Prostate gland (tissue), 2 donors: Measurements from ENCODE around the gene EVA1A. TPM values are rescaled to one million over a fixed set of nuclear protein-coding genes. Genes with fewer than 3 reads are reported as not detected.

Experiments used
- DNase-seq: peaks from one replicate; pipeline ENCODE4 v3.0.0-alpha.2; 2019; ENCODE audit warnings: low spot score
- H3K27ac ChIP-seq, 2 donors: fragments of 200-600 bp; sonication (generic); 2 replicates each; pipeline ENCODE4 v1.5.1; 2017 to 2019
- H3K27me3 ChIP-seq: fragments of 200-600 bp; sonication (generic); replicated peaks from 2 replicates; pipeline ENCODE4 v1.5.1; 2019; ENCODE audit not compliant: insufficient read depth
- H3K36me3 ChIP-seq, 2 donors: fragments of 200-600 bp; sonication (generic); 1 replicate in 1 of 2; 2 replicates in 1 of 2; pipeline versions ENCODE4 v1.5.1 to v1.8.1; 2017 to 2019
- H3K4me1 ChIP-seq: fragments of 200-600 bp; sonication (generic); replicated peaks from 2 replicates; pipeline ENCODE4 v1.5.1; 2019
- H3K4me3 ChIP-seq, 2 donors: fragments of 200-600 bp; sonication (generic); 2 replicates each; pipeline ENCODE4 v1.5.1; 2017 to 2019
- H3K9me3 ChIP-seq: fragments of 200-600 bp; sonication (generic); 2 replicates; pipeline ENCODE4 v1.5.1; 2017
- POLR2A ChIP-seq: fragments of 450-650 bp; IDR thresholded peaks from one replicate; pipeline ENCODE4 v1.6.1; 2016; ENCODE audit warnings: antibody characterized with exemption, mild to moderate bottlenecking
- POLR2AphosphoS5 ChIP-seq: sonication (generic); formaldehyde crosslinking; IDR thresholded peaks from one replicate; pipeline ENCODE4 v1.6.1; 2017; ENCODE audit warnings: antibody characterized with exemption
- WGBS: methylation state at CpG from one replicate; pipeline ENCODE4 v1.1.5; 2018; 5-methylcytosine and 5-hydroxymethylcytosine counted together
- intact Hi-C: fragments of 100-400 bp; cut with DNase I; formaldehyde crosslinking; loops from one replicate; pipeline ENCODE4 v1.14.2; 2022
- total RNA-seq, 2 donors: library from RNA; depleted of rRNA; stranded (reverse); fragments of >200 nt; gene quantifications; one replicate each; pipeline ENCODE4 v1.1.0, GENCODE V29; 2016
- TF ChIP-seq, protein P1 (sequence below), 4 experiments: fragments of 200-600 bp in 2 of 4; fragments of 450-650 bp in 2 of 4; sonication (generic) in 2 of 4; IDR thresholded peaks; 1 replicate in 3 of 4; 2 replicates in 1 of 4; pipeline ENCODE4 v1.5.1; 2016 to 2019; ENCODE audit warnings: antibody characterized with exemption in 4 of 4, mild to moderate bottlenecking in 2 of 4, moderate library complexity in 2 of 4

EVA1A gene
- total RNA-seq, 2 donors from 2014 or later = 9.7 to 16.9 TPM

DNA sequence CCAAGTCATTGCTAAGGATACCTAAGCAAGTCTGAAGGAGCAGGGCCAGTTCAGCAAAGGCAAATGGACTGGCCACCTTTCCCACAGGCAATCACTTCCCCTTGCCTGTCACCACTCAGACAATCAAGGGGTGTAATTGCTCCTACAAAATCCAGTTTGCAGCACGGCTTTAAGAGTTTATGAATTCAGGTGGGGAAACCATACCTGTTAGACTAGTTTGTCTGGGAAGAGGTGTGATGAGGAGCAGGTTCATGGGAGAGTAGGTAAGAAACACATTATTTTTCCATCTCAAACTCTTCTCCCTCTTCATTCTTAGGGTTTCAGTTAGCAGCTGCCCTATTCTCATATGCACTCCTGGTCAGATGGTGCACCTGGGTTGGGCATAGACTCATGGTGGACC is 102.5 kb downstream of the EVA1A start:
- WGBS = 31% methylated on average over 1 of the region's 1 CpG
- H3K36me3 ChIP-seq = no peaks in the 10 kb centered on the region
- intact Hi-C loops = no loop called here

DNA sequence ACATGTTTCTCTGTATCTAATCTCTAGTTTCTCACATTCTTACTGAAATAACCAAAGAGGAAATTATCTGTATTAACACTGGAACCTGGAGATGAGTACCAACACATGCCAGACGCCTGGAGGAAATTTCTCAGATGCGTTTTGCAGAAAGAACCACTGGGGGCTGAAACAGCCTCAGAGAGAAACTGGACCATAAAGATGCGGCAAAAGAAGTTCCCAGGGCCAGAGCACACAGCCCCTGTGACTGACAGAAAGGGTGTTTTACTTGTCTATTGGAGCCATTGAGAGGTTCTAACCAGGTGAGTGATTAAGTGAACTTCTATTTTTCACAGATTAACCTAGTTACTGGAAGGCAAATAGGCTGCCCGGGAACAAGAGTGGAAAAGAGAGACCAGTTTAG is 103.9 kb downstream of the EVA1A start:
- Histone ChIP-seq H3K9me3 (no peaks in the 10 kb centered on the region), H3K36me3 (no peaks in the 10 kb centered on the region), H3K27ac (no peak overlapping the region), H3K27me3 (no peaks in the 10 kb centered on the region), H3K4me1 (no peaks in the 10 kb centered on the region), H3K4me3 (no peak overlapping the region)
- no peak for TF ChIP-seq POLR2AphosphoS5
- TF ChIP-seq POLR2A = no peak
- TF ChIP-seq, protein P1, sequence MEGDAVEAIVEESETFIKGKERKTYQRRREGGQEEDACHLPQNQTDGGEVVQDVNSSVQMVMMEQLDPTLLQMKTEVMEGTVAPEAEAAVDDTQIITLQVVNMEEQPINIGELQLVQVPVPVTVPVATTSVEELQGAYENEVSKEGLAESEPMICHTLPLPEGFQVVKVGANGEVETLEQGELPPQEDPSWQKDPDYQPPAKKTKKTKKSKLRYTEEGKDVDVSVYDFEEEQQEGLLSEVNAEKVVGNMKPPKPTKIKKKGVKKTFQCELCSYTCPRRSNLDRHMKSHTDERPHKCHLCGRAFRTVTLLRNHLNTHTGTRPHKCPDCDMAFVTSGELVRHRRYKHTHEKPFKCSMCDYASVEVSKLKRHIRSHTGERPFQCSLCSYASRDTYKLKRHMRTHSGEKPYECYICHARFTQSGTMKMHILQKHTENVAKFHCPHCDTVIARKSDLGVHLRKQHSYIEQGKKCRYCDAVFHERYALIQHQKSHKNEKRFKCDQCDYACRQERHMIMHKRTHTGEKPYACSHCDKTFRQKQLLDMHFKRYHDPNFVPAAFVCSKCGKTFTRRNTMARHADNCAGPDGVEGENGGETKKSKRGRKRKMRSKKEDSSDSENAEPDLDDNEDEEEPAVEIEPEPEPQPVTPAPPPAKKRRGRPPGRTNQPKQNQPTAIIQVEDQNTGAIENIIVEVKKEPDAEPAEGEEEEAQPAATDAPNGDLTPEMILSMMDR (IDR thresholded peaks at IDR 0.05) = no peak
- 82% methylated on average over 4 of the region's 4 CpGs for WGBS
- no peak for DNase-seq
- intact Hi-C loops = no loop called here

More for the DNA sequence above, 102.5 kb downstream of the EVA1A start:
- DNase-seq = no peak
- H3K27ac ChIP-seq = no peak overlapping the region
- H3K4me1 ChIP-seq = no peaks in the 10 kb centered on the region
- TF ChIP-seq, protein P1 (IDR thresholded peaks at IDR 0.05) = no peak
- TF ChIP-seq POLR2AphosphoS5 = no peak
- no peak for TF ChIP-seq POLR2A
- H3K27me3 ChIP-seq = no peaks in the 10 kb centered on the region
- no peak overlapping the region for H3K4me3 ChIP-seq
- no peaks in the 10 kb centered on the region for H3K9me3 ChIP-seq

DNA sequence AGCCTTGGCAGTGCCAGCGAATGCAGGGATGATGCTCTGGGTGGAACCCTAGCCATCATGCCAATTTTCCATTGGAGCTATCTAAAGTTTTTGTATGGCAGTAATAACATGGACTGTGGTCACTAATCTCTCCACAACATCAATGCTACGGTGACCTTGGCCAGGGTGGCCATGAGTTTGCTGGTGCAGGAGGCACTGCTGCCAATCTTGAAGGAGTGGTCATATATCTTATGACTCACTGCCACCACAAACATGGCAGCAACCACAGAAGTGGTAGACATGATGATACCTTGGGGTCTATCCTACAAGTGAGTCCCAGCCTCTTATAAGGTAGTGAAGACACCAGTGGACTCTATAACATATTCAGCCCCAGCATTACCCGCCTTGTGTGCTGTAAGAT is 104.6 kb downstream of the EVA1A start:
- intact Hi-C loops = no loop called here
- Histone ChIP-seq H3K36me3 (no peaks in the 10 kb centered on the region), H3K27ac (no peak overlapping the region), H3K27me3 (no peaks in the 10 kb centered on the region), H3K9me3 (no peaks in the 10 kb centered on the region), H3K4me3 (no peak overlapping the region), H3K4me1 (no peaks in the 10 kb centered on the region)
- WGBS = 95% methylated on average over 3 of the region's 3 CpGs
- no peak for DNase-seq
- TF ChIP-seq, protein P1 (IDR thresholded peaks at IDR 0.05) = no peak
- TF ChIP-seq POLR2AphosphoS5 (no peak), POLR2A (no peak)

DNA sequence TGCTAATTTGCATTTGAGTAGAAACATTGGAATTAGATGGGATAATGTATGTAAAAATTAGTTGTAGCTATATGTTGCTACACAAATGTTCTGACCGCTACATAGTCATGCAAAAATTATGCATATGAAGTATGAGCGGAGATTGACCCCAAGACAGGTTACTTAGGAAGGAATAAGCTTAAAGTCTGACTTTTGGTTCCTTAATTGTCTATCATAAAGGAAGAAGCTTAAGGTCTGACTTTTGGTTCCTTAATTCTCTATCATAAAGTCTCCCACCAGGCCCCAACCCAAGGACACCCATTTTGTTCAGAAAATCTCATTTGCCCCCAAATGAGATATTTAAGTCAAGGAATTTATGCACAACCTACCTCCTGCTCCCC is 106.5 kb downstream of the EVA1A start:
- TF ChIP-seq, protein P1 (IDR thresholded peaks at IDR 0.05) = no peak
- no peak for TF ChIP-seq POLR2A
- TF ChIP-seq POLR2AphosphoS5 = no peak
- H3K4me1 ChIP-seq = no peaks in the 10 kb centered on the region
- 73% methylated on average over 2 of the region's 2 CpGs for WGBS
- intact Hi-C loops = no loop called here
- H3K36me3 ChIP-seq = no peaks in the 10 kb centered on the region
- DNase-seq = no peak
- H3K4me3 ChIP-seq = no peak overlapping the region
- no peaks in the 10 kb centered on the region for H3K9me3 ChIP-seq
- no peaks in the 10 kb centered on the region for H3K27me3 ChIP-seq
- no peak overlapping the region for H3K27ac ChIP-seq

DNA sequence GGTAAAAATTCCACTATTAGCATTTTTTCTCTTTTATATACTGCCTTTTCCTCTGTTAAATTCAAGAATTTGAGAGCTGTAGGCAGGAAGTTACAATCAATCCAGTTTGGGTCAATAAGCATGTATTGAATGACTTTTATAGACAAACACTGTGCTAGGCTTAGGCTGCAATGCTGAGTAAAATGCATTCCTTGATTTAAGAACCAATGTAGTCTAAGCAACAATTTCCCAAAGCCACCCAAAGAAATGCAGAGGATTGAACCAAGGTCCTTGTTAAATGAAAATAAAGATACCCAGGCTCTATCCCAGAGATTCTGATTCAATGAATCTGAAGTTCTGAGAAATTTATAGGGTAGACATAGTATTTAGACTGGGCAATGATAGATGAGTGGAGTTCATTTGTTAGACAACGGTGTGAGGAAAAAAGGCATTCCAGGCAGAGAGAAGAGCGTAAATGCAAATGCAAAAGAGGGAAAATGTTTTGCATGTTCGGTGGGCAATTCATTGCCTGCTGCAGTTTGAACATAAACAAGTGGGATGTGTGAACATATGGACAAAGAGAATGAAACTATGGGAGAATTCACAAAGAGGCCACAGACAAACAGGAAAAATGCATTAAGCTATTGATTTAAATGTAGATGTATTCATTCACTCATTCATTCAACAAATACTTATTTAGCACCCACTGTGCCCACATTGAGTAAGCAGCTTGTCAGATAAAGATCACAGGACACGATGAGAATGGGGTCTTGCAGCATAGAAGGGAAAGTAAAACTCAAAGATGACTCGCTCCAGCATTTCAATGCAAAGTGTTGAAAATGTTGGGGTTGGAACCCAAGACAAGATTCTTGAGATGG is 107.1 kb downstream of the EVA1A start:
- Histone ChIP-seq H3K4me1 (no peaks in the 10 kb centered on the region), H3K4me3 (no peak overlapping the region), H3K36me3 (no peaks in the 10 kb centered on the region), H3K9me3 (no peaks in the 10 kb centered on the region), H3K27ac (no peak overlapping the region), H3K27me3 (no peaks in the 10 kb centered on the region)
- intact Hi-C loops = no loop called here
- WGBS = 64% methylated on average over 5 of the region's 5 CpGs
- TF ChIP-seq, protein P1 (IDR thresholded peaks at IDR 0.05) = no peak
- DNase-seq = no peak
